Activated CD4-positive, alpha-beta memory T cell treated with anti-CD3 and anti-CD28 coated beads, Interleukin-2, amount 10 ng/mL, durations not matched to agents 7 days and 5 days (primary cell): Measurements from ENCODE around the gene KSR2. TPM values are rescaled to one million over a fixed set of nuclear protein-coding genes. Genes with fewer than 3 reads are reported as not detected.

Experiments used
- CTCF ChIA-PET: fragments of 350-600 bp; sonication (Branson Sonifier 250); formaldehyde crosslinking; loops from one replicate; lab custom pipeline; 2021; ENCODE audit warnings: antibody characterized with exemption, inconsistent platforms; lab: Charles Lee
- POLR2A ChIA-PET: fragments of 350-600 bp; sonication (Branson Sonifier 250); formaldehyde crosslinking; loops from one replicate; lab custom pipeline; 2021; ENCODE audit warnings: antibody characterized with exemption; lab: Charles Lee
- DNase-seq: peaks from one replicate; pipeline ENCODE4 v3.0.0-alpha.2; 2020
- H3K27ac Mint-ChIP-seq: one replicate; pipeline ENCODE4 v1.8.0; 2021; ENCODE audit warnings: mild to moderate bottlenecking, mixed read lengths
- H3K27me3 Mint-ChIP-seq: one replicate; pipeline ENCODE4 v1.8.0; 2021; ENCODE audit warnings: mixed read lengths
- H3K36me3 Mint-ChIP-seq: one replicate; pipeline ENCODE4 v1.8.0; 2021; ENCODE audit warnings: low read depth, mixed read lengths
- H3K4me1 Mint-ChIP-seq: one replicate; pipeline ENCODE4 v1.8.0; 2021; ENCODE audit warnings: mixed read lengths
- H3K4me3 Mint-ChIP-seq: one replicate; pipeline ENCODE4 v1.8.0; 2021; ENCODE audit warnings: mild to moderate bottlenecking, mixed read lengths
- H3K9me3 Mint-ChIP-seq: one replicate; pipeline ENCODE4 v1.8.0; 2021; ENCODE audit warnings: mixed read lengths
- total RNA-seq, 2 experiments: library from RNA; stranded (reverse); gene quantifications; one replicate each; pipeline ENCODE4 v1.2.3, GENCODE V29; 2021

KSR2 gene
- total RNA-seq, 2 experiments from 2014 or later, result not detected

DNA sequence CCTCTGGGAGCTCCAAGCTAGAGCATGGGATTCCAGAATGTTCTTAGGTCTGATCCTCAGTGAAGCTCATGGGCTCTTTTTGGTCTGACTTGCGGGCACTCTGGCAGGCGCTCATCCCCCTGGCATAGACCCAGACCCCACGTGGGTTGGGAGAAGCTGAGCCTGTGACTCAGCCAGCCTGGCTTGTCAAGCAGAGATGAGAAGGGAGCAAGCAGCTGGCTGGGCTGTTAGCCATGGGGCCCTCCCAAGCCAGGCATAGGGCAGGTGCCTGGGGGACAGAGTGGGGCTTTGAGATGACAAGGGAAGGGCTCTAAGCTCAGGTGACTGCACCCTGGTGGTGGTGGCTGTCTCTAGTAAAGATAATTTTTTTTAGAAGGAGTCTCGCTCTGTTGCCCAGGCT is 527.0 kb downstream of the KSR2 start:
- CTCF ChIA-PET, result no interaction called here
- no peaks in the 10 kb centered on the region for H3K27me3 Mint-ChIP-seq
- no peaks in the 10 kb centered on the region for H3K36me3 Mint-ChIP-seq
- POLR2A ChIA-PET, result no interaction called here
- no peak overlapping the region for H3K27ac Mint-ChIP-seq
- H3K4me1 Mint-ChIP-seq, result no peaks in the 10 kb centered on the region
- no peak overlapping the region for H3K4me3 Mint-ChIP-seq
- H3K9me3 Mint-ChIP-seq, result no peaks in the 10 kb centered on the region
- DNase-seq, result no peak

DNA sequence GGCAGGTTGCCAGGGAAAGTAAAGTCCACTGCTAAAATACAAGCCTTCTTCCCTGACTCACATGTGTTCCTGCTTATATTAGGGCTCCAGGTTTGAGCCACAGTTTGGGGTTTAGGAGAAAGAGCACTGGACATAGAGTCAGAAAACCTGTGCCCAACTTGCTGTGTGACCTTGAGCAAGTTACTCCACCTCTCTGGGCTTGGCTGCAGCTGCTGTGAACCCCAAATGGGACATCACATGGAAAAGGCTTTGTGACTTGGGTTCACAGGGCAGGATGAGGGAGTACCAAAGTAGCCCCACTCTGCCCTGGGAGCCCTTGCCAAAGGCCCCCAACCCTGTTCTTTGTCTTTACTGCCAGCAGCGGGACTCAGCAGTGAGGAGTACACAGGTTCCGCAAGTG is 528.4 kb downstream of the KSR2 start:
- H3K4me3 Mint-ChIP-seq, result no peak overlapping the region
- H3K9me3 Mint-ChIP-seq, result no peaks in the 10 kb centered on the region
- no peaks in the 10 kb centered on the region for H3K36me3 Mint-ChIP-seq
- CTCF ChIA-PET, result no interaction called here
- POLR2A ChIA-PET, result no interaction called here
- H3K27ac Mint-ChIP-seq, result no peak overlapping the region
- H3K4me1 Mint-ChIP-seq, result no peaks in the 10 kb centered on the region
- no peaks in the 10 kb centered on the region for H3K27me3 Mint-ChIP-seq
- DNase-seq, result no peak

DNA sequence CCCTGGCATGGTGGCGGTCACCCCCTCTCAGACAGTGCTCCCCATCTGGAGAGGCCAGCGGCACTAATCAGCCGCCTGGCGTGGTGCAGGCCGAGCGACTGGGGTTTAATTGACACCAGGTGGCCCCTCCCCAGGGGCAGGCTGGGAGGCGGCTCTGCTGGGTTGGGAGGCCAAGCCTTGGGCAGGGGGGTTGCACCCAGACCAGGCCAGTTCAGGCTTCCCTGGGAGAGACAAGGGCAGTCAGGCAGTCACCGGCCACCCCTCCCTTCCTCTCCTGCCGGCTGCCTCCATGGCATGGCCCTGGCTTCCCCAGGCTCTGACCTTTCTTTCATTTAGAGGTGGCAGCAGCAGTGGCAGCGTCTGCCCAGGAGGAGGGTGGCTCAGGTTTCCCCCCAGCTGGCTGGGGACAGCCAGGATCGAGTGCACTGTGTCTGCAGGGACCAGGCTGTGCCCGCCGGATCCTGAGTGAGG is 529.2 kb downstream of the KSR2 start:
- Mint-ChIP-seq H3K9me3 (no peaks in the 10 kb centered on the region), H3K4me1 (no peaks in the 10 kb centered on the region), H3K27ac (no peak overlapping the region), H3K36me3 (no peaks in the 10 kb centered on the region), H3K4me3 (no peak overlapping the region), H3K27me3 (no peaks in the 10 kb centered on the region)
- ChIA-PET CTCF (no interaction called here), POLR2A (no interaction called here)
- DNase-seq, result no peak

DNA sequence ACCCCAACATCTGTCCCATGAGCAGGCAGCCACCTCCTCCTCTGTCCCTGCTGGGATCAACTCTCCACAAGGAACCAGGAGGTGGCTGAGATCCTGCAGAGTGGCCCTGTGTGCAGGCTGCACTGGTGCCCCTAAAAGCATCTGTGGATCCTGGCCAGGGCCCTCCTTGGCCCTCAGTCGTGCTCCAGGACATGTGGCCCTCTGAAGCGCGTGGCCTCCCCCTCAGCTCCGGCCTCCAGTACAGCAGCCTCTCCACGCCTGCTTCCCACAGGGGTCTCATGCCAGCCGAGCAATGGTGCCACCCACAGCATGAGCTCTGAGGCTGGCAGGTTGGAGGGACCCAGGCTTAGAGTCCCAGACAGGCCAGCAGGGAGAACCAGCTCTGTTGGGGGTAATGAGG is 530.0 kb downstream of the KSR2 start:
- H3K27ac Mint-ChIP-seq, result no peak overlapping the region
- H3K27me3 Mint-ChIP-seq, result no peaks in the 10 kb centered on the region
- ChIA-PET POLR2A (no interaction called here), CTCF (no interaction called here)
- H3K36me3 Mint-ChIP-seq, result no peaks in the 10 kb centered on the region
- H3K4me3 Mint-ChIP-seq, result no peak overlapping the region
- DNase-seq, result no peak
- no peaks in the 10 kb centered on the region for H3K4me1 Mint-ChIP-seq
- H3K9me3 Mint-ChIP-seq, result no peaks in the 10 kb centered on the region

DNA sequence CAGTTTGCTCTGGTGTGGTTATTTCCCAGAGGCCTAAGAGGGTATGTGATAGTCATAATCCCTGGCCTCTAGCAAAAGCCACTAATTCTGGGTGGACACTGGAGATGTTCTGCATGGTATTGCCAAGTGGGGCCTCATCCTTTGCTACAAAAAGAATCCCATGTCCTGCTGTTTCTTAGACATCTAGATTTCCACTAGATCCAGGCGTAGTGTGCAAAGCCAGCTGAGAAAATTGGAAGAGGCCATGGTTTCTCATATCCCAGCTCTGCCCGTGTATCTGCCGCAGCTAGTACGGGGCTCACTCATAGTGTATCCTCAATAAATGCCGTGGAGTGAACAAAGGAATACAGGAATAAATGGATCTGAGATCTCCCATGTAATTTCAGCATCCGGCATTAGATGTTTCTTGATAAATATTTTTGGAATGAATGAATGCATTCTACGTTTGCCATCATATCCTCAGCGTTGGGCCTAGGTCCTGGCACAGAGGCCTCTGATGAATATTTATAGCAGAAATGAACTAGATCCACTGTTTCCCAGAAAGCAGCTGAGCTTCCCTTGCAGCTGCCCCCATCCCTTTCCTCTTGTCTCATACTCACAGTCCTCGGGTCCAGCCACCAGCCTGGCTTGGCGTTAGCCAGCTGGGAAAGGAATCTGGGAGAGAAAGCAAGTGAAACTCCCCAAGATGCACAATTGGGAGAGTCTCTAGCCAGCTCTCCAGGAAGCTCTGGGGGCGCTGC is 531.1 kb downstream of the KSR2 start:
- no peaks in the 10 kb centered on the region for H3K27me3 Mint-ChIP-seq
- H3K9me3 Mint-ChIP-seq, result no peaks in the 10 kb centered on the region
- no peak for DNase-seq
- ChIA-PET POLR2A (no interaction called here), CTCF (no interaction called here)
- no peaks in the 10 kb centered on the region for H3K4me1 Mint-ChIP-seq
- no peak overlapping the region for H3K4me3 Mint-ChIP-seq
- H3K36me3 Mint-ChIP-seq, result no peaks in the 10 kb centered on the region
- no peak overlapping the region for H3K27ac Mint-ChIP-seq

DNA sequence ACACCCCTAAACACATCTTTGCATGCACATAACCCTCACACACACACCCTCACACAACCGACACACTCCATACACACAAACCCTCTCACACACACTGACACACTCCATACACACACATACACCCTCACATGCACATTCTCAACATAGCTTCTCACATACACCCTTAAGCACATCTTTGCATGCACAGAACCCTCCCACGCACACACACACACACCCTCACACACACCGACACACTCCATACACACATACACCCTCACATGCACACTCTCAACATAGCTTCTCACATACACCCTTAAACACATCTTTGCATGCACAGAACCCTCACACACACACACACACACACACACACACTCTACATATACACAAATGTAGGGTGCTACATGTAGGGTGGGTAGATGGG is 534.9 kb downstream of the KSR2 start:
- Mint-ChIP-seq H3K27ac (no peak overlapping the region), H3K27me3 (no peaks in the 10 kb centered on the region), H3K4me3 (no peak overlapping the region), H3K9me3 (no peaks in the 10 kb centered on the region), H3K36me3 (no peaks in the 10 kb centered on the region), H3K4me1 (no peaks in the 10 kb centered on the region)
- ChIA-PET CTCF (no interaction called here), POLR2A (no interaction called here)
- no peak for DNase-seq

DNA sequence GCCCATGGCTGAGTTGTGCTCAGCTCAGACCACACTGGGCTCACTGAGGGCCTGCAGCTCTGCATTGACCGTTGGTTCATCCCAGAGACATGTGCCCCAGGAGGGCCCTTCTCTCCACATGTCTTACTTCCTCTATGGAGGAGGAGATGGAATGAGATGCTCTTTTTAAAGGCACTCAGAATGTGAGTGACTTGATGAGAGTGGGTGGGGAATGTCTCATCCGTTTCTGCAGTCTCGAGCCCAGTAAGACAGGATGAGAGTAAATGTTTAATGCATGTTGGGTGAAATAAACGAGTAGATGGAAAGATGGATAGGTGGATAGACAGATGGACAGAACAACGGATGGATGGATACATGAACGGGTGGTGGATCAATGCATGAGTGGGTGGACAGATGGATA is 538.5 kb downstream of the KSR2 start:
- CTCF ChIA-PET, result no interaction called here

DNA sequence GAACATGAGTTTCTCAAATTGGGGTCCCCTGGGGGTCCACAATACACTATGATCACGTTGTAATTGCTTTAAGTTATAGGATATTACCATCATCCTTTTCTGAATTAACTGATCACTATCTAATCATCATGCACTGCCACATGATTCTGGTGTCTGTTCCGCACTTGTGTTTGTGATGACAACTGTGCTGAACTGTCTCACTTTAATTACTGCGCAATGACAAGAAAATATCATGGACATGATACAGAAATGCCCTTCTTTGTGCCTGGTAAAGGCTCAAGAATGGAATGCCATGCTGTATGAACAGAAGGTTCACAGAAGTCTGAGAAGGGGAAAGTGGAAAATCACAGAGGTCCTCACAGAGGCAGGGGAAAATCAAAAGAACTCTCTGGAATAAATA is 541.6 kb downstream of the KSR2 start:
- Mint-ChIP-seq H3K4me1 (no peaks in the 10 kb centered on the region), H3K27ac (no peak overlapping the region), H3K36me3 (no peaks in the 10 kb centered on the region), H3K4me3 (no peak overlapping the region), H3K27me3 (no peaks in the 10 kb centered on the region), H3K9me3 (peaks cover 11% of the 10 kb centered on the region)
- ChIA-PET POLR2A (no interaction called here), CTCF (no interaction called here)
- no peak for DNase-seq

More for the DNA sequence above, 538.5 kb downstream of the KSR2 start:
- Mint-ChIP-seq H3K9me3 (peaks cover 11% of the 10 kb centered on the region), H3K36me3 (no peaks in the 10 kb centered on the region), H3K27me3 (no peaks in the 10 kb centered on the region), H3K4me3 (no peak overlapping the region), H3K27ac (no peak overlapping the region), H3K4me1 (no peaks in the 10 kb centered on the region)
- POLR2A ChIA-PET, result no interaction called here
- DNase-seq, result no peak

DNA sequence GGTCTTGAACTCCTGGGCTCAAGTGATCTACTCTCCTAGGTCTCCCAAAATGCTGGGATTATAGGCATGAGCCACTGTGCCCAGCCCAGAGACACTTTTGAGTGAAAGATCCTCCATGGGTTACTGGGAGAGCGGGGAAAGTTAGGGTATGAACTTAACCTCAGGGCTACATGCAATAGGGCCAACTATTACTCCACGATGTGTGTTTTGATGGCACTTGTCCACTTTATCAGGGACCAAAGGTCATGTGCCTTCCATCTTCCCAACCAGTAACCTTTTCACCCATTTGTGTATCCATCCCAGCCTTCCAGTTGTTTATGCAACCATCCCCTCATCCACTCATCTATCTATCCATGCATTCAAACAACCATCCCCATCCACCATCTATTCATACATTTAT is 546.8 kb downstream of the KSR2 start:
- ChIA-PET POLR2A (no interaction called here), CTCF (no interaction called here)
- Mint-ChIP-seq H3K9me3 (peaks cover 9% of the 10 kb centered on the region), H3K36me3 (no peaks in the 10 kb centered on the region), H3K27me3 (no peaks in the 10 kb centered on the region), H3K4me1 (no peaks in the 10 kb centered on the region), H3K4me3 (no peak overlapping the region), H3K27ac (no peak overlapping the region)
- no peak for DNase-seq

DNA sequence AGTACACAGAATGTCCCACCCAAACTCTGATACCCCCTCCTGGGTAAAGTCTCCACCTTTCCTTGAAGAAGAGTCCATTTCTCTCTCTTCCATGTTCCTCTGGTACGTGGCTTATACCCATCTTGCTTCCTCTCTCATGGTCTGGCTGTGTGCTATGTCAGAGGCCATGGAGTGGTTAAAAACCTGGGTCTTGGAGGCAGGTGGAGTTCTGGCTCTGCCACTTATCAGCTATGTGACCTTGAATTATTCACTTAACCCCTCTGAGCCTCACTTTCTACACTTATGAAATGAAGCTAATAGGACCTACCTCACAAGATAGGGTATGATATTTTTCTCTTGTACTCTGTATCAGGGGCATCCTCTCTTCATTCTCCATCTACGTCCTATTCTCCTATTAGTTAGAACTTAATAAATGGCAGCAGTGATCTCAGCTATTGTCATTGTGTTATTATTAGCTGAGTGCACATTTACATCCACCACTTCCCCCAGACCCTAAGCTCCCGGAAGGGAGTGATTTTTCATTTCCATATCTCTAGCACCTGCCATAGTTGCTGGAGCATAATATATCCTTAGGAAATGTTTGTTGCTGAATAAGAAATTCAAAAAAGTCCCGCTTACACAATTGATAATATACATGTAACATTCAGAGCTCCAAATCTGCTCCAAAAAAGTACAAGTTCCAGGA is 547.6 kb downstream of the KSR2 start:
- peaks cover 9% of the 10 kb centered on the region for H3K9me3 Mint-ChIP-seq
- no peak overlapping the region for H3K27ac Mint-ChIP-seq
- H3K4me3 Mint-ChIP-seq, result no peak overlapping the region
- ChIA-PET CTCF (no interaction called here), POLR2A (no interaction called here)
- H3K27me3 Mint-ChIP-seq, result no peaks in the 10 kb centered on the region
- H3K36me3 Mint-ChIP-seq, result no peaks in the 10 kb centered on the region
- DNase-seq, result no peak
- H3K4me1 Mint-ChIP-seq, result no peaks in the 10 kb centered on the region

DNA sequence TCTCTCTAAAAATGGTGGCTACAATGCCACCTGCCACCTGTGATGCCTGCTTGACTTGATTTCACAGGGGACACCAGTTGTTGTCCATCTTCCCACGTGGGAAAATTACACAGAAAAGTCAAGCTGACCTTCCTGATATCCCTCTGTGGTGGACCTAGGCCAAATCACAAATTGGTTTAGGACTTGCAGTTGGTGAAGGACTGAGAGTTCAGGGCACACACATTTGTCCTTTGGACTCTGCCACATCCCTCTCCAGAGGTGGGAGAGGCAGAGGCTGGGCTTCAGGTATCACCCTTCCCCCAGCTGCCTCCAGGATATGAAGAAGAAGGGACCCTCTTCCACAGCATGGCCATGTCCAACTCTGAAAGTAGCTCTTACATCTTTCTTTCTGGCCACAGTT is 551.8 kb downstream of the KSR2 start:
- no peak for DNase-seq
- peaks cover 6% of the 10 kb centered on the region for H3K9me3 Mint-ChIP-seq
- ChIA-PET CTCF (no interaction called here), POLR2A (no interaction called here)
- H3K4me1 Mint-ChIP-seq, result no peaks in the 10 kb centered on the region
- H3K27me3 Mint-ChIP-seq, result no peaks in the 10 kb centered on the region
- H3K36me3 Mint-ChIP-seq, result no peaks in the 10 kb centered on the region
- no peak overlapping the region for H3K27ac Mint-ChIP-seq
- H3K4me3 Mint-ChIP-seq, result no peak overlapping the region

DNA sequence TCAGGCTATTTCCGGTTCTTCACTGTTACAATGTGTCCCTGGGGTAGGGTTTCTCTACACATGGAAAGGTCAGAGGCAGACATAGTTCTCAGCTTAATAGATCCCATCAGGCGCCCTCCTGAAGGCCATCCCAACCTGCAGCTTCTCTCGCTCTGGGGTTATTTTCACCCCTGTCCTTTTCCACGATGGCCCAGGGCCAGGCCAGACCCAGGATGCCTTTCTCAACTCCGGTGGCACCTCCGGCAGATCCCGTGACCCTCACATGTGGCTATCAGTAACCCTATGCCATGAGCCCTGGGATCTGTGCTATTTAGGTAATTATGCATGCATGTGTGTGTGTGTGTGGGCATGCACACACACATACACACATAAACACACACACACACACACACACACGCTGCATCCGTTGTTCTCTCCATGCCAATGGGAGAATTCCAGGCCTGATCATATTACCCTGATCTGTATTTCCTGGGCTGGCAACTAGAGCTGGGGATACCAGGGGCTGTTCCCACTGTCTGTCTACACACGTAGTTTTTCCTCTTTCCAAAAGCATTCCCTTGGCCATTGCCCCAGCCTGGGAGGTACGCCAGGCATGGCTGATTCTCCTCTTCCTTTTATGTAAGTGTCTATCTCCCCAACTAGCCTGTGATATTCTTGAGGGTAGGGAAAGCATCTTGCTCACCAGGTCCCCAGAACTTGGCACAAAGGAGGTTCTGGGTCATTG is 556.2 kb downstream of the KSR2 start:
- Mint-ChIP-seq H3K4me1 (no peaks in the 10 kb centered on the region), H3K36me3 (no peaks in the 10 kb centered on the region), H3K27me3 (no peaks in the 10 kb centered on the region), H3K27ac (no peak overlapping the region), H3K9me3 (peaks cover 4% of the 10 kb centered on the region), H3K4me3 (no peak overlapping the region)
- ChIA-PET CTCF (no interaction called here), POLR2A (no interaction called here)
- no peak for DNase-seq

DNA sequence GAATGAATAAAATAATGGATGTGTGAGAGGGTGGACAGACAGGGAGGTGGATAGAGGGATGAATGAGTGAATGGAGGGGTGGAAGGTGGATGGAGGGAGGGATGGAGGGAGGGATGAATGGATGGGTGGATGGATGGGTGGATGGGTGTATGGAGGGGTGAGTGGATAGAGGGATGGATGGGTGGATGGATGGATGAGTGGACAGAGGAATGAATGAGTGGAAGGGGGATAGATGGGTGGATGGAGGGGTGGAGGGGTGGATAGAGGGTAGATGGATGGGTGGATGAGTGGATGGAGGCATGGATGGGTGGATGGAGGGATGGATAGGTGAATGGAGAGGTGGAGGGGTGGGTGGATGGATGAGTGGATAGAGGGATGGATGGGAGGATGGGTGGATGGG is 559.5 kb downstream of the KSR2 start:
- Mint-ChIP-seq H3K4me1 (no peaks in the 10 kb centered on the region), H3K36me3 (no peaks in the 10 kb centered on the region), H3K4me3 (no peak overlapping the region), H3K27ac (no peak overlapping the region), H3K27me3 (no peaks in the 10 kb centered on the region), H3K9me3 (peaks cover under 1% of the 10 kb centered on the region)
- no peak for DNase-seq
- ChIA-PET POLR2A (no interaction called here), CTCF (no interaction called here)
